ENCODE measurements around the gene IGFALS.
"Not testable (repeated sequence)": the region's sequence is repeated elsewhere in the genome, so short reads cannot be mapped to it uniquely, and the experiment has no call there.

IGFALS gene

DNA sequence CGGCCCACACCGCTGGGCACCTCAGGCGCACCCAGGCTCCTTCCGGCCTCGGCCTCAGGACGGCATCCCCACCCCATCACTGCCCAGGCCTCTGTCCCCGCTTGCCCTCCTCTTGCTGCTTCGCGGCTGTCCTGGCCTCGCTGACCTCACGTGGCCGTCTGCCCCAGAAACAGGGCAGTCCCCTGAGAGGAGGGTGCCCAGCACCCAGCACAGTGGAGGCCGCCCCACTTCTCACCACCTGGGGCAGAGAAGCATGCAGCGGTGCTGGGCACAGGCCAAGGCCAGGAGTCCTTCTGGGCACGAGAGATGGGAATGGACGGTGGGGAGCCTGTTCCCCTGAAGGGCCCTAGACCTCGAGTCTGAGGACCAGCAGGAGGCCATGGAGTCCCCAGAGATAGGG is 24.2 kb upstream of the IGFALS start:
- DNase-seq: no peak

DNA sequence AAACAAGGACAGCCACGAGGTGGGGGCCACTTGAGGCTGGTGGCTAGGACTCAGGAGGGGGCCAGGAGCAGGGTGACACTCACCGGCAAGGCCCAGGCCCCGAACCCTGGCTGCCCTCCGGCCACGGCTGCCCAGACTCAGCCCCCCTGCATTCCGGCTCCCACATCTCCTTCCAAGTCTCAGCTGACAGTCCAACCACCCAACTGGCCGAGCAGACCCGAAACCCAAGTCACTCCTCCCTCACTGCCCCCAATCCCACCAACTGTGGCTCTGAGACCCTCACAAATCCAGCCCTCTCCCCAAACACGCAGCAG is 23.7 kb upstream of the IGFALS start:
- no peak for DNase-seq

DNA sequence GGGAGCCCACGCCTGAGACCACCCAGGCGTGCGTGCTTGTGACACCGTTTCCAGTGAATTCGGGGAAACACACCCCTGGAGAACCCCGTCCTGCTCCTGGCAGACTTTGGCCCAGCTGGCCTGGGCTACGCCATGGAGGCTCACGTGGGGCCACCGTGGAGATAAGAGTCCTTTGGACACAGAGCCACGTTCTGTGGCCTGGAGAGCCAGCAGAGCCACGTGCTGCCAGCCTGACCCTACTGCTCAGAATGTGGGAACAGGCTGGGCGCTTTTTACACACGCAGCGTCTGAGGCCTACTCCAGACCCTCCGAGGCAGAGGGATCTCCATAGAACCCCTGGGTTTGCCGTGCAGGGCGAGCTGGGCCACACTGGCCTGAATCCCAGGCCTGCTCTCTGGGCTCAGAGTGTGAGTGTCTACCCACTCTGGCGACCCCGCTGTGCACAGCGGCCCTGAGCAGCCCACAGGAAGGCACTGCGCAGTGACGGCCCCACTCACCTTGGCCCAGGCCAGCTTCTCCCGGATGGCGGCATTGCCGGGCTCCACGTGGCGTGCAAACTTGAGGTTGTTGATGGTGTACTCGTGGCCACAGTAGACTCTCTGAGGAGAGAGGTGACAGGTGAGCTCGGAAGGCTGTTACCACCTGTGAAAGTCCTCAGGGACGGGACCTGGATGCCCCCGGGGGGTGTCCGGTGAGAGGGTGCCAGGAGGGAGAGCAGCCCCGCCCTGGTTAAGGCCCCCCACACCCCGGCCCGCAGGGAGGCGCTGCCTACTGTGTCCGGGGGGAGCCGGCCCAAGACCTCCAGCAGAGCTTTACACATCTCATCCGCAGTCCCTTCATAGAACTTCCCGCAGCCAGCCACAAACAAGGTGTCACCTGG is 23.1 kb upstream of the IGFALS start:
- no peak for DNase-seq

DNA sequence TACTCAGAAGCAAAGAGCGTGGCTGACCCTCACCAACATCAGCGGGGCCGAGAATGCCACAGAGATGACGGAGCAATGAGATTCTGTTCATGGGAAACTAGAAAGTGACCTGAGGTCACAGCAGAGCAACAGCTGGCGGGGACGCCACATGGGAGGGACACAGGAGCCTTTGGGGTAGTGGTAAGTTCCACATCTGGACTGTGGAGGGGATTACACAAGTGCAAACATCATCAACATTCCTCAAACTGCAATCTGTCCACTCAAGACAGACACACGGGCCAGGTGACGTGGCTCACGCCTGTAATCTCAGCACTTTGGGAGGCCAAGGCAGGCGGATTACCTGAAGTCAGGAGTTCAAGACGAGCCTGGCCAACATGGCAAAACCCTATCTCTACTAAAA is 22.0 kb upstream of the IGFALS start:
- no peak for DNase-seq

DNA sequence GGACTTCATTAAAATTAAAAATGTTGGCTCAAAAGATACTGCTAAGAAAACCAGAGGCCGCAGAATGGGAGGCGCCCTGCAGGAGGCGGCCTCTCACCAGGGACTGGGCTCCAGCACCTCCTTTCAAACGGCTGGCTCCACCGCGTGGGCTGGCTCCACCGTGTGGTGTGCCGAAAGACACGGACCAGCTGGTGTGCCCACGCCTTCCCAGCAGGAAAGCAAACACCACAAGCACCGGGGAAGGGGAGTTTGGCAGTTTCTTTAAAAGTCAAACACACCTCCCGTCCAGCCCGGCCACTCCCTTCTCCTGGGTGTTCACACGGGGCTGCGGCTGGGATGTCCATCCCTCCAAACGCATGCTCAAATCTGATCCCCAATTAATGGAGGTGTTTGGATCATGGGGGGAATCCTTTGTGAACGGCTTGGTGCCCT is 19.2 kb upstream of the IGFALS start:
- peak; percentile 46 to 56 for DNase-seq

DNA sequence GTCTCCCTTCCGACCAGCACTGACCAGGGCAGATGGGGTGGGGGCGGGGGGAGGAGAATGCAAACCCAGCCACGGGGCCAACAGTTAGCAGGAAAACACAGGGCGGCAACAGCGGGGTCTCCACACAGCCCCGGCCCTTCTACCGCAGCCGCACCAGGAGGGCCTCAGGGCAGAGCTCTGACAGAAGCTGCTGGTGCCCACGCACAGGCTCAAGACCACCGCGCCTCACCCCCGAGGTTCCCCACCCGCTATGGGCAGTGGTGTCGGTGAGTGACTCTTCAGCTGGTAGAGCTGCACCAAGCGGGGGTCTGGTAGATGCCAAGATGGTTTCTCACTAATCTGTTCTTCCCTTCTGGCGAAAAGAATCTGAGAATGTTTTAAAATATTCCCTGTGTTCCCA is 17.0 kb upstream of the IGFALS start:
- no peak for DNase-seq

DNA sequence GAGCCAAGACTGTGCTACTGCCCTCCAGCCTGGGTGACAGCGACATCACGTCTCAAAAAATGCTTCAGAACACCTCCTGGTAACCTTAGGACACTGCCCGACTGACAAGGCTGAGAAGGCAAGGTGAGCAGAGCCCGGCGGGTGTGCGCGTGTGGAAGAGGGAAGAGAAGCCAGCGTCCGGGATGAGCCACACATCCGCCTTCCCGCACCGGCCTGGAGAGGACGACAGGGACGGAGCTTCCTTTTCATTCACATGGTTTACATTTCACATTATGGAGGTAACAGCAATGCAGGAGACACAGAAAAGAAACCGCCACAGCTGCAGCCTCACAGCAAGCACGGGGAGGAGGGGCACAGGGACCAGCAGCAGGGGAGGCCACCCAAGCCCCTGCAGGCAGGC is 16.6 kb upstream of the IGFALS start:
- DNase-seq: no peak

DNA sequence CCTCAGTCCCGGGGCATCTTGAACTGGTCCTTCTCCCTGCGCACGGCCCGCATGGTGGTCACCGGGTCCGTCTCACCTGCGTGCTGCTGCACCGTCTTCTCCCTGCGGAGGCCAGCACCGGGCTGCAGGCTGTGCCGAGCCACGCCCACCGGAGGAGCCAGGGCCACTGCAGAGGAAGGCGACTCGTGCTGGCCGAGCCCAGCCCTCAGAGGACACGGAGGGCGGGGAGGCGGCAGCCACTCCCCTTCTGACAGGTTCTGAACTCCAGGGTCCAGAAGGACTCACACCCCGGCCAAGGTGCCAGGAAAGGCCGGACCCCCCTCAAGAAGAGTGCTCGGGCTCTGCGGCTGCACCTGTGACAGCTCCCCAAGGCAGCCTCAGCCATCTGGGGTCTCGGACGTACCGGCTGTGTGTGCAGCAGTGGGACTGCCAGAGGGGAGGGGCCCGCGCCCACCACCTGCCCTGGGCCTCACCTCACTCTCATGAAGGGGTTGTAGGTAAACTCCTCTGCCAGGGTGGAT is 15.8 kb upstream of the IGFALS start:
- no peak for DNase-seq

DNA sequence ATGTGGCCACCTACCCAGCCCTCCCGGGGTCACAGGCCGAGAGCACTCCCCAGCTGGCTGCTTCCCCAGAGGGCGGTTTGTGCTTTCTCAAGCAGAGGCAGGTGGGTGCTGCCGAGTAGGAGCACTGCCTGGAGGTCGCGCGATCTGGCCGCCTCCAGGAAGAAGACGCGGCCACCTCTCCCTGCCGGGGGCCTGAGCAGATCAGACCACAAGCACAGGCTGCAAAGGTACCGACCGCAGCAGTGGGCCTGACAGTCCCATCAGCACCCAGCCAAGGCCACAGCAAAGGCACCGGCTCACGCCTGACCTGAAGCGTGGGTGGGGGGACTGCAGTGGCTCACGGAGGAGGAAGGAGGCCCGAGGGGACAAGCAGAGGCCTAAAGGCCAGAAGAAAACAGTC is 15.2 kb upstream of the IGFALS start:
- DNase-seq: no peak

DNA sequence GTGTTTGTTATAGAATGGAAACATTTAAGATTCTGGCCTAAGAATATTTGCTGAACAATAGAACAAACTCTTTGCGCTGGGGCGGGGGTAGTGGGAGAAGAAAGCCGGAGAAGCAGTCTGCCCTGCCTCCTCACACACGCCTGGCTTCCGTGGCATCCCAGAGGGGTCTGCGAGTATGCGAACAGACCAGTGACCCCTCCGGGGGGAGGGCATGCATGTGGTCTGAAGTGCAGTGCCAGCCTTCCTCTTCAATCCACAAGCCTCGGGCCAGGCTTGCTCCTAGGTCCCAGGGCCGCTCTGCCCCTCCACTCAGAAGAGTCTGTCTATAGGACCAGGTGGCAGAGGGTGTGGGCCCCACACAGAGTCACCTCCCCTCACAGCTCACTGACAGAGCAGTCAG is 14.1 kb upstream of the IGFALS start:
- no peak for DNase-seq

DNA sequence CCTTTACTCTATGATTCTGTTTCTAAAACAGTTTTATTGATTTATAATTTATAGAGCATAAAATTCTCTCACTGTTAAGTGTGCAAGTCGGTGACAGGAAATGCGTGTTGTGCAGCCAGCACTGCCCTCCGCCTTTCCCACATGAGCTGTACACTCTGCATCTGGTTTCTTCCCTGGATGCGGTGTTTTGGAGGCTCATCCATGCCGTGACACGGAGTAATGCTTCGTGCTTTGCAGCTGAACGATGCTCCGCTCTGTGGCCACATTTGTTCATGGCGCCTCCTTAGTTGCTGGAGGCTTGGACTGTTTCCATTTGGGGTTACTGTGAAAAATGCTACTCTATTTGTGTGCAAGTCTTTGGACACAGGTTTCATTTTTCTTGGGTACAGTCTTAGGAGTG is 7.2 kb upstream of the IGFALS start:
- no peak for DNase-seq

DNA sequence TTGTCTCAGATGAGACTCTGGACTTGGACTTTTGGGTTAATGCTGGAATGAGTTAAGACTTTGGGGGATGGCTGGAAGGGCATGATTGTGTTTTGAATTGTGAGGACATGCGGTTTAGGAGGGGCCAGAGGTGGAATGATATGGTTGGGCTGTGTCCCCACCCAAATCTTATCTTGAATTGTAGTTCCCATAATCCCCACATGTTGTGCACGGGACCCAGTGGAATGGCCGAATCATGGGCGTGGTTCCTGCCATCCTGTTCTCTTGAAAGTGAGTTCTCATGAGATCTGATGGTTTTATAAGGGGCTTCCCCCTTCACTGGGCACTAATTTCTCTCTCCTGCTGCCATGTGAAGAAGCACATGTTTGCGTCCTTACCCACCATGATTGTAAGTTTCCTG is 5.8 kb upstream of the IGFALS start:
- DNase-seq: not testable (repeated sequence)

DNA sequence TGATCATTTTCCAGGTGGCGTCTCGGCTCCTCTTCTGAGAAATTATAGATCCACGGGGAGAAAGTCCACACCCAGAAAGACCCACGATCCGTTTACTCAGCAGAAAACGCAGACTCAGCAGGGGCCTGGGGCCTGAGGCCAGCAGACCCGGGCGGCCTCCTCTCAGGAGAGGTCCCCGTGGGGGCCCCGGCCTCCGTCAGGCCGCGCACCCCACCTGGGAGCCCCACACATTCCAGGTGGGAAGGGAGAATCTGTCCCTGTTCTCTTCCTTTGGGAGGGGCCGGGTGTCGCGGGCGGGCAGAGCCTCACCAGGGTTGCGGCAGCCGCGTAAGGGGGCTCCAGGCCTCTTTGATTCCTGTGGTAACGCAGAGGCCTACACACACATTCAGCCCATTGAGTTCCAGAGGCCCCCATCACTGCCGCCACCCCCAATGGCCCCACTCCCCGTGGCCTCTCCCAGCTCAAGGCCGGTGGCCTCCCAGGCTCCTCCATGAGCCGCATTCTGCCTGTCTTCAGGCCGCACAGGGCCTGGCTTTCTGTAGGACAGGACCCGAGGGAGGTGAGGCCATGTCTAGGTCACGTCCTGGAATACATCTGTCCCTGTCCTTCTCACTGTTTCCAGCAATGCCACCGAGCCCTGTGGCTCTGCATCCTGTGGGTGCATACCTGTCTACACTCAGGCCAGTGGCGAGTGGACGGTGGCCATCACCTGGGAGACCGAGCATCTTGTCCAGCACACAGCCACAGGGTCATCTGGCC is 1.6 kb upstream of the IGFALS start:
- no peak for DNase-seq

DNA sequence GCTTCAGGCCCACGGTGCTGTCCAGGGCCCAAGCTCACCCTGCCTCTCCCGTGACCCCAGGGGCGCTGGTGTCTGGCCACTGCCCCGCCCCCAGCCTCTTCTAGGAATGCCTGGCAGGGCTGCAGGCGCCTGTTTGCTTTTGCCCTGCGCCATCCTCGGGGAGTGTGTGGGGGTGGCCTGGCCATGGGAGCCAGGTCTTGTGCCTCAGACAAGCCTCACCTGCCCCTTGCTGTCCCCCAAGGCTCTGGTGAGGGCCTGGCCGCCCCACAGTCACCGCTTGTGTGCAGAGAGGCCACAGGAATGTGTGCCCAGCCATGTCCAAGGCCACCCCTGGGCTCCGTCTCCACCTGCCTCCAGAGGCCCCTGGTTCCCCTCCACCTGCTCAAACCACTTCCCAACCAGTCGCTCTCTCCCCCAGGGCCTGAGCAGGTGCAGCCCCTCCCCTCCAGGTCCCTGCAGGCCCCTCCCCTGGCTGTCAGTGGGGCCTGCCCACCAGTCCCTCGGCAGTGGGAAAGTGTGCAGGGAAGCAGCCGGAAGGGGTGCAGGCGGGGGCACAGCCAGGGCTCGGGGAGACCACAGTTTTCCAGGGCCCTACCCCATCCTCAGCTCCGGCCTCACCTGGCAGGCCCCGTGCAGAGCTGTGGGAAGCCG is 841 bp upstream of the IGFALS start:
- no peak for DNase-seq

DNA sequence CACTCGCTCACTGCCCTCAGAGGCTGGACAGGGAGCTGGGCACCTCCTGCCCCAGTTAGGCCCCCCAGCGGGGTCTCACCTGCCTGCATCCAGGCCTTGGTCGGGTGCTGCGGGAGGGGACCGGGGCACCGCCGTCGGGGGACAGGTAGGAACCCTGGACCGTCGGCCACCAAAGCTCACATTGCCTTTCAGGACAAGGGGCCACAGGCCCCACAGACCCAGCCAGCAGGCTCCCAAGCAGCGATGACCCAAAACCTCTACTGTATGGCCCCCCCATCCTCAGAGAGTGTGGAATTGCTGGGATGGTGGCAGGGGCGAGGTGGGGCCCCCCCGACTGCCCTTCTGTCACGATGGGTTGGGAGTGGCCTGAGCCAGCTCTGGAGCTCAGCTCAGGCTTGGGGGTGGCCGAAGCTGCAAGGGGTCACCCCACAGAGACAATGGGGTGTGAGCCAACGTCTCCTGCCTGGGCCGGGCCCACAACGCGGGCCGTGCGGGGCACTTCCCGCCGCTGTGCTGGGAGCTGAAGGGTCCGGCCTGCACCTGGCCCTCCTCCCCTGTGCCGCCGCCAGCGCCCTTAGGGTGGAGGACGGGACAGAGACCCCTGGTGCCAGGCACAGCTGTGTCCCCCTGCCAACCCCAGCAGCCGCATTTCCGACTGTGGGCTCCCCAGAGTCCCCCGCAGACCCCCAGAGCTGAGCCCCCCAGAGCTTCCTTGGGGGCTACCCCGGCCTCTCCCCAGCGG is 498 bp downstream of the IGFALS start:
- no peak for DNase-seq

DNA sequence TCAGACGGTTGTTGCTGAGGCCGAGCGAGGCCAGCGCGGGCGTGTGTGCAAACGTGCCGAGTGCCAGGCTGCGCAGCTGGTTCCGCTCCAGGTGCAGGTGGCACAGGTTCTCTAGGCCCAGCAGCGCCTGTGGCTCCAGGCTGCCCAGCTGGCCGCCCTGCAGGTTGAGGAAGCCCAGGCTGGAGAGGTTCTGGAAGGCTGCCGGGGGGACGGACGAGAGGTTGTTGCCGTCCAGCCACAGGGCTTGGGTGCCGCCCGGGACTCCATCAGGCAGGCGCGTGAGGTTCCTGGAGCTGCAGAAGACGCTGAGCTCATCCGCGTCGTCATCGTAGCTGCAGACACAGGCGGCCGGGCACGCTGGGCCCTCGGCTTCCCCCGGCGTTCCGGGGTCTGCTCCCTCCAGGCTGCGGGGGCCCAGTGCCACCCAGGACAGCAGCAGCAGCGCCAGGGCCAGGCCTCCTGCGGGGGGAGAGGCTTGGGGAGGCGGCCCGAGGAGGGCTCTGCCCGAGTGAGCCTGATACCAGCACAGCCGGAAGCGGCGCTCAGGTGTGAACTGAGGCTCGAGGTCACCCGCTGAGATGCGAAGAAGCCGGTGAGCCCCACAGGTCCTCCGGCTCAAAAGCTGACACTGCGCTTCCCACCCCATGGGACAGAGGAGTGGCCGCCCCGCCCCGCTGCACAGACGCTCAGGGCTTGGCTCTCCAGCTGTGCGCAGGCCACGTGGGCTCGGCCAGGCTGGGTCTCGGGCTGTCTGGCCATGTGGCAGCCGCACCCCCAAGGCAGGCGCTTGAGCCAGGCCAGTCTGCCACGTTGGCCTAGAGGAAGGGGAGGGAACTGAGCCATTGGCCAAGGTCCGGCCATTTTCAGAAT is 1.3 kb downstream of the IGFALS start:
- no peak for DNase-seq

DNA sequence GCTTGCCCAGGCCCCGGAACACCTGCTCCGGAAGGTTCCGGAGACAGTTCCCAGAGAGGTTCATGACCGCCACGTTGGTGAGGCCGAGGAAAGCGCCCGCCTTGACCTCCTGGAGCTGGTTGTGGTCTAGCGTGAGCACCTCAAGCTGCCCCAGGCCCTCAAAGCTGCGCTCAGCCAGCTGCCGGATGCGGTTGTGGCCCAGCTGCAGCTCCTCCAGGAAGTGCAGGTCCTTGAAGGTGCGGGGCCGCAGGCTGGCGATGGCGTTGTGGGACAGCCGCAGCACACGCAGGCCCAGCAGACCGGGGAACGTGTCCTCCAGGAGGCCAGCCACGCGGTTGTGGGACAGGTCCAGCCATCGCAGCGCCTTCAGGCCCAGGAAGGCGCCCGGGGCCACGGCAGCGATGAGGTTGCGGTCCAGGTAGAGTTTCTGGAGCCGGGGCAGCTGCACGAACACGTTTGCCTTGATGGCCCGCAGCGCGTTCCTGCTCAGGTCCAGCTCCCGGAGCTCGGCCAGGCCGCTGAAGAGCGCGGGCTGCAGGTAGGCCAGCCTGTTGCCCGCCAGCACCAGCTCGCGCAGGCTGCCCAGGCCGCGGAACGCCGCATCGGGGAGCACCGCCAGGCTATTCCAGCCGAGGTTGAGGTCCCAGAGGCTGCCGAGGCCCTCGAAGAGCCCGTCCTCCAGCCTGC is 2.1 kb downstream of the IGFALS start:
- DNase-seq: no peak

DNA sequence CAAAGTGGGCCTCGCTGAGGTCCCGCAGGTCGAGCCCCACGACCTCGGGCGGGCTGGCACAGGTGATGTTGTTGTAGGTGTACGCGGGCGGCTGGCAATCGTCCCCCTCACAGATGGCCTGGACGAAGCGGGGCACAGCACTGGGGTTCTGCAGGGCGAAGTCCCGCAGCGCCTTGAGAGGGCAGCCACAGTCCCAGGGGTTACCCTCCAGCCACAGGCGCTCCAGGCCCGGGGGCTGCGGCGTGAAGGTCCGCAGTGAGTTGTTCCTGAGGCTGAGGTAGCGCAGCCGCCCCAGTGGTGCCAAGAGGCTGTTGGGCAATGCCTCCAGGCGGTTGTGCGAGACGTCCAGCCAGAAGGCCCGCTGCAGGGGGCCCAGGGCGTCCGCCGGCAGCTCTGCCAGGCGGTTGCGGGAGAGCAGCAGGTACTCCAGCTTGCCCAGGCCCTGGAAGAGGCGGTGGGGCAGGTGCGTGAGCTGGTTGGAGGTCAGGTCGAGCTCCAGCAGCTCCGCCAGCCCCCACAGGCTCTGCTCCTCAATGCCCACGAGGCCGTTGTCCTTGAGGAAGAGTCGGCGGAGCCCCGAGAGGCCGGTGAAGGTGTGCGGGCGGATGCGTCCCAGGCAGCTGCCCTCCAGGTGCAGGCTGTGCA is 2.8 kb downstream of the IGFALS start:
- no peak for DNase-seq

DNA sequence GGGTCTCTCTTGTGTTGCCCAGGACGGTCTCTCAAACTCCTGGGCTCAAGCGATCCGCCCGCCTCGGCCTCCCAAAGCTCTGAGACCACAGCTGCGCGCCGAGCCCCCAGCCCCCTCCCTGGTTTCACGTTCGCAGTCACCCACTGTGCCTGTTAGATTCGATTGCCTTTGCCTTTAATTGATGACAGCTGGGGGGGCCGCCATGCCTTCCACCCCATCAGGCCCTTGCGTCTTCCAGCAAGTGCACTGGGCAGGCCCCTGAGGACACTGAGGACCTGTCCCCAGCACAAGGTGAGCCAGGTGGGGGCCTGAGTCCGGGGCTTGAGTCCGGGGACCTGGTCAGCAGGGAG is 3.3 kb downstream of the IGFALS start:
- no peak for DNase-seq

DNA sequence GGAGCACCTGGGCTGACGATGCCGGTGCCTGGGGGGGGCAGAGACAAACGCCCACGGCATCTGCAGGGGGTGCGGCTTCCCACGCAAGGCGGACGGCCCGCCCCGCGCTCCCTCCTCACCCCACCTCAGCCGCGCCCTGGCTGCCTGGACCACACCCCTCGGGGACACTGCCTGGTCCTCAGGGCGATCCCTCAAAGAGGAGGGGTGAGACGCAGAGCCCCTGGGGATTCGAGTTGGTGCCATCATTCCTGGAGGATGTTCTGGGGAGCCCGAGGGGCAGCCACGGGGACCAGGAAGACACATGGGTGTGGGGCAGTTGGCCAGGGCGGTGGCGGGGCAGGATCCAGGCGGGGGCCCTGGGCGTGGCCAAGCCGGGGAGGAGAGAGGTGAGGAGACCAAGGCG is 3.9 kb downstream of the IGFALS start:
- no peak for DNase-seq

DNA sequence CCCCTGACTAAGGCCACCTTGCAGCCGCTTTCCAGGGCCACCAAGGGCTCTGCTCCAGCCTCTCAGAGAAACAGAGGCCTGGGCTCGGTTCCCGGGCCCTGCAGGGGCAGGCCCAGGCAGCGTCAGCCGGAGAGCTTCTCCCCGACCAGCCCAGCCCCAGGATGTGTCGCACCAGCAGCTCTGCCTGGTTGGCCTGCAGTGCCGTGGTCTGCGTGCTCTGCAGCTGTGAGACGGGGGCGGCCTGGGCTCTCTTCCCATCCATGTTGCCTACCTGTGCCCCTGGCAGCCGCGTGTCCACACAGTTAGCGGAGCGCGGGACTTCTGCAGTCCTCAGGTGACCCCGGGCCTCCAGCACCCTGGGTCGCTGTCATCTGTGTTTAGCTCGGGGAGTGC is 4.8 kb downstream of the IGFALS start:
- DNase-seq: no peak

Measured in activated CD4-positive, alpha-beta T cell treated with anti-CD3 and anti-CD28 coated beads for 4 hours (primary cell).